ENCODE measurements around the gene EIF2B5.

DNA sequence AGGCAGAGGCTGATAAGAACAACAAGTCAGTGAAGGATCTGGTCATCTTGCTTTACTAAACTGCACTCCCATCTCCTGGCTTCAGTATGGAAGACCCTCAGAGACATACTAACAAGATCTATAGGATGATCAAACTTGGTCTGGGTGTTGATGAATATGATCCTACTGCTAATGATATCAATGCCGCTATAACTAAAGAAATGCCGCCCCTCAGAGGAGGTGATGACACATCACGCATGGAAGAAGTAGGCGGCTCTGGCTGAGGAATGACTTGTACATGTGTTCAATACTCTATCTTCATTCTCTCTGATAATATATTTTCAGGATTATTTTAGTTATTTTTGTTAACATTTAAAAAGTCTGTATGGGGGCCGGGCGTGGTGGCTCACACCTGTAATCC lies 17.5 kb upstream of the EIF2B5 start:
- TF ChIP-seq, protein P1, sequence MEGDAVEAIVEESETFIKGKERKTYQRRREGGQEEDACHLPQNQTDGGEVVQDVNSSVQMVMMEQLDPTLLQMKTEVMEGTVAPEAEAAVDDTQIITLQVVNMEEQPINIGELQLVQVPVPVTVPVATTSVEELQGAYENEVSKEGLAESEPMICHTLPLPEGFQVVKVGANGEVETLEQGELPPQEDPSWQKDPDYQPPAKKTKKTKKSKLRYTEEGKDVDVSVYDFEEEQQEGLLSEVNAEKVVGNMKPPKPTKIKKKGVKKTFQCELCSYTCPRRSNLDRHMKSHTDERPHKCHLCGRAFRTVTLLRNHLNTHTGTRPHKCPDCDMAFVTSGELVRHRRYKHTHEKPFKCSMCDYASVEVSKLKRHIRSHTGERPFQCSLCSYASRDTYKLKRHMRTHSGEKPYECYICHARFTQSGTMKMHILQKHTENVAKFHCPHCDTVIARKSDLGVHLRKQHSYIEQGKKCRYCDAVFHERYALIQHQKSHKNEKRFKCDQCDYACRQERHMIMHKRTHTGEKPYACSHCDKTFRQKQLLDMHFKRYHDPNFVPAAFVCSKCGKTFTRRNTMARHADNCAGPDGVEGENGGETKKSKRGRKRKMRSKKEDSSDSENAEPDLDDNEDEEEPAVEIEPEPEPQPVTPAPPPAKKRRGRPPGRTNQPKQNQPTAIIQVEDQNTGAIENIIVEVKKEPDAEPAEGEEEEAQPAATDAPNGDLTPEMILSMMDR (IDR thresholded peaks at IDR 0.05) = no peak
- TF ChIP-seq EZH2 (IDR thresholded peaks at IDR 0.05; ENCODE audit: borderline replicate concordance, insufficient read depth, low read depth, low read length, poor library complexity, severe bottlenecking) = no peak

Data from B cell (primary cell).